WERI-Rb-1 (cell line): Measurements from ENCODE around the gene SLC12A7.

Experiments
- DNase-seq: peaks from one replicate; pipeline ENCODE4 v3.0.0-alpha.2; 2020
- H3K27ac ChIP-seq: fragments of 250-450 bp; sonication (Bioruptor Pico); 2 replicates; pipeline ENCODE4 v1.5.1; 2020; ENCODE audit warnings: mild to moderate bottlenecking, moderate library complexity
- H3K27me3 ChIP-seq: fragments of 250-450 bp; sonication (Bioruptor Pico); 2 replicates; pipeline ENCODE4 v1.5.1; 2021; ENCODE audit warnings: mild to moderate bottlenecking, low read depth, moderate library complexity; ENCODE audit not compliant: insufficient read depth, severe bottlenecking
- H3K36me3 ChIP-seq: fragments of 250-450 bp; sonication (Bioruptor Pico); 2 replicates; pipeline ENCODE4 v1.5.1; 2020; ENCODE audit warnings: mild to moderate bottlenecking, moderate library complexity
- H3K4me3 ChIP-seq: 2 replicates; pipeline ENCODE4 v1.5.1; 2011; ENCODE audit warnings: low read depth, mild to moderate bottlenecking, control low read depth, low read length
- H3K9me3 ChIP-seq: fragments of 250-450 bp; sonication (Bioruptor Pico); 2 replicates; pipeline ENCODE4 v1.5.1; 2021; ENCODE audit warnings: mild to moderate bottlenecking, moderate library complexity; ENCODE audit not compliant: severe bottlenecking
- CTCF ChIP-seq: IDR thresholded peaks from 2 replicates; pipeline ENCODE4 v1.5.1; 2011; ENCODE audit warnings: low read depth, mild to moderate bottlenecking, control low read depth, inconsistent platforms, low read length

Gene SLC12A7

GRCh38 chr5:1010641-1011046 is 101.2 kb downstream of the SLC12A7 start:
- no peak for TF ChIP-seq CTCF
- H3K27ac ChIP-seq, result no peak overlapping the region
- peaks cover 3% of the 10 kb centered on the region; the same call in 1 of the 2 replicates for H3K36me3 ChIP-seq
- H3K27me3 ChIP-seq, result peaks cover 11% of the 10 kb centered on the region
- H3K4me3 ChIP-seq, result no peak overlapping the region
- peak; percentile 7 for DNase-seq
- H3K9me3 ChIP-seq, result no peaks in the 10 kb centered on the region

- peak; percentile 68 for DNase-seq
- H3K4me3 ChIP-seq, result no peak overlapping the region
- H3K36me3 ChIP-seq, result peaks cover 3% of the 10 kb centered on the region; the same call in 1 of the 2 replicates
- TF ChIP-seq CTCF, result peak; percentile 85
- H3K27ac ChIP-seq, result no peak overlapping the region
- peaks cover 11% of the 10 kb centered on the region for H3K27me3 ChIP-seq
- H3K9me3 ChIP-seq, result no peaks in the 10 kb centered on the region
These were observed 101.7 kb downstream of the SLC12A7 start for GRCh38 chr5:1010181-1010510.

- peaks cover 11% of the 10 kb centered on the region for H3K27me3 ChIP-seq
- peak; percentile 22 for DNase-seq
- H3K9me3 ChIP-seq, result no peaks in the 10 kb centered on the region
- no peak overlapping the region for H3K27ac ChIP-seq
- H3K4me3 ChIP-seq, result peak overlapping the region; percentile 52
- H3K36me3 ChIP-seq, result peaks cover 3% of the 10 kb centered on the region; the same call in 1 of the 2 replicates
- no peak for TF ChIP-seq CTCF
These were observed 102.3 kb downstream of the SLC12A7 start for GRCh38 chr5:1009359-1010180.

- DNase-seq, result peak; percentile 61
- peak within 1 kb of the TSS; percentile 52 for H3K4me3 ChIP-seq
- no peak within 1 kb of the TSS for H3K27ac ChIP-seq
- H3K27me3 ChIP-seq, result peaks cover 11% of the 10 kb centered on the region
- H3K9me3 ChIP-seq, result no peaks in the 10 kb centered on the region
- H3K36me3 ChIP-seq, result no peaks in the 10 kb centered on the region
- TF ChIP-seq CTCF, result peak; percentile 87
These were observed 103.2 kb downstream of the SLC12A7 start, which contains the start of gene NKD2 for GRCh38 chr5:1008451-1009358. Gene NKD2, plus strand, starts transcription at chr5:1008802. Its CDS starts 256 bp downstream, at chr5:1009058.

GRCh38 chr5:1007681-1008450 is 104.0 kb downstream of the SLC12A7 start:
- Histone ChIP-seq H3K27me3 (peaks cover 11% of the 10 kb centered on the region), H3K4me3 (no peak overlapping the region; the same call in 1 of the 2 replicates), H3K27ac (no peak overlapping the region), H3K9me3 (no peaks in the 10 kb centered on the region), H3K36me3 (no peaks in the 10 kb centered on the region)
- TF ChIP-seq CTCF, result no peak
- DNase-seq, result peak; percentile 10
